Pancreas (tissue), 10 donors: ENCODE data around the gene MOV10L1. TPM values are rescaled to one million over a fixed set of nuclear protein-coding genes. Genes with fewer than 3 reads are reported as not detected.

Experiments used
- ATAC-seq, 4 donors: fragments of 200-7000 bp; cut with Tn5 transposase; one replicate each; pipeline versions ENCODE4 v1.8.0 to v1.9.1; 2020; ENCODE audit warnings: mild to moderate bottlenecking in 4 of 4, moderate library complexity in 4 of 4
- DNase-seq, 6 donors: peaks; one replicate each; pipeline ENCODE4 v3.0.0-alpha.2; 2020
- FAIRE-seq: peaks from 2 replicates; lab custom pipeline; 2012; peaks lifted over from hg19 to GRCh38; lab: Jason Lieb, UNC
- H3K27ac ChIP-seq, 4 donors: fragments of 200-600 bp; sonication (generic); 1 replicate in 3 of 4; 2 replicates in 1 of 4; pipeline versions ENCODE4 v1.5.0 to v1.8.0; 2020
- H3K27me3 ChIP-seq, 4 donors: fragments of 200-600 bp; one replicate each; pipeline ENCODE4 v1.8.0; 2021
- H3K36me3 ChIP-seq, 3 donors: fragments of 200-600 bp; sonication (generic) in 1 of 3; one replicate each; pipeline versions ENCODE4 v1.5.0 to v1.8.0; 2020 to 2021
- H3K4me1 ChIP-seq, 3 donors: fragments of 200-600 bp; one replicate each; pipeline ENCODE4 v1.8.0; 2021
- H3K4me3 ChIP-seq, 4 donors: fragments of 200-600 bp; sonication (generic) in 2 of 4; one replicate each; pipeline versions ENCODE4 v1.5.0 to v1.8.0; 2020 to 2021
- H3K9me3 ChIP-seq, 4 donors: fragments of 200-600 bp; one replicate each; pipeline ENCODE4 v1.8.0; 2021
- WGBS, 2 donors: extraction: QIAGEN DNeasy Blood & Tissue Kit; methylation state at CpG; one replicate each; pipeline ENCODE4 v1.1.7; 2013; 5-methylcytosine and 5-hydroxymethylcytosine counted together
- intact Hi-C, 3 donors: fragments of 100-400 bp; cut with DNase I; formaldehyde crosslinking; loops; one replicate each; pipeline versions ENCODE4 v1.11.1 to v1.14.2; 2022
- polyA plus RNA-seq, 2 donors: library from polyadenylated mRNA; stranded (reverse); fragments of 200-250 nt; gene quantifications; one replicate each; pipeline ENCODE4 v1.2.3, GENCODE V29; 2013
- total RNA-seq, 6 donors: library from RNA; stranded (reverse); fragmentation: NEBNext Ultra II Directional in 4 of 6; extraction: Animal tissue kit (Norgen Biotek cat#: 25700) in 4 of 6; gene quantifications; one replicate each; pipeline versions ENCODE4 v1.2.1 to v1.2.4, GENCODE V29; 2021 to 2023
- TF ChIP-seq, protein P1 (sequence below), 4 donors: fragments of 200-600 bp; sonication (generic) in 3 of 4; IDR thresholded peaks; one replicate each; pipeline versions ENCODE4 v1.5.0 to v1.8.0; 2021; ENCODE audit warnings: antibody characterized with exemption in 4 of 4
- donor health status: healthy with polysubstance abuse.
- donor health status: DM: no; HTN: no; CAD: no; lungs with moderate emphysema.
- donor health status: DM: no; HTN: no; CAD: no.
- donor health status: control.
- donor health status: control.
- donor health status: Bipolar disorder and iron deficiency.
- donor health status: DM: yes; HTN: yes; CAD: no.
- donor health status: DM: no; HTN: no; CAD: no.
- donor health status: DM: no; HTN: no; CAD: no.
- donor health status: DM: yes; HTN: yes; CAD: no.

MOV10L1 gene
- total and polyA plus RNA-seq, 8 donors, result 0.09 to 1.9 (median 0.26) TPM; not detected in 1

DNA sequence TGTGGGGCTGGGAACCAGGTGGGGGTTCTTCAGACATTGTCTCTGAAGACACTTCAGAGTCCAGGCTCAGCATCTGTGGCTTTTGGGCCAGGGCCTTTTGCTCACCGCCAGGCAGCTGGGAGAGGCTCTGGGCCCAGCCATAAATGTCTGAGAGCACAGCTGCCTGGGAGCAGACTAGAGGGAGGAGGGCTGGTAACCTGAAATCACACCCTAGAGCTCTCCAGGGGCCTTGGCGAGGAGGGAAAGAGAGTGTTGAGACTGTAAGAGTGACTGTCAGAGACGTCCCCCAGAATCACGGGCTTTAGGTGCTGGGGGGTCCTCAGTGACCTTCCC, 100.0 kb downstream of the MOV10L1 start:
- peaks cover 0 to 7% (median 0%) of the 10 kb centered on the region in 3 donors for H3K36me3 ChIP-seq
- peak overlapping the region; percentile 80 to 82 (median 80) for H3K27ac ChIP-seq
- H3K4me3 ChIP-seq, result peak overlapping the region in 2 of 4 donors; percentile 48
- intact Hi-C loops, result no loop called here
- TF ChIP-seq, protein P1, sequence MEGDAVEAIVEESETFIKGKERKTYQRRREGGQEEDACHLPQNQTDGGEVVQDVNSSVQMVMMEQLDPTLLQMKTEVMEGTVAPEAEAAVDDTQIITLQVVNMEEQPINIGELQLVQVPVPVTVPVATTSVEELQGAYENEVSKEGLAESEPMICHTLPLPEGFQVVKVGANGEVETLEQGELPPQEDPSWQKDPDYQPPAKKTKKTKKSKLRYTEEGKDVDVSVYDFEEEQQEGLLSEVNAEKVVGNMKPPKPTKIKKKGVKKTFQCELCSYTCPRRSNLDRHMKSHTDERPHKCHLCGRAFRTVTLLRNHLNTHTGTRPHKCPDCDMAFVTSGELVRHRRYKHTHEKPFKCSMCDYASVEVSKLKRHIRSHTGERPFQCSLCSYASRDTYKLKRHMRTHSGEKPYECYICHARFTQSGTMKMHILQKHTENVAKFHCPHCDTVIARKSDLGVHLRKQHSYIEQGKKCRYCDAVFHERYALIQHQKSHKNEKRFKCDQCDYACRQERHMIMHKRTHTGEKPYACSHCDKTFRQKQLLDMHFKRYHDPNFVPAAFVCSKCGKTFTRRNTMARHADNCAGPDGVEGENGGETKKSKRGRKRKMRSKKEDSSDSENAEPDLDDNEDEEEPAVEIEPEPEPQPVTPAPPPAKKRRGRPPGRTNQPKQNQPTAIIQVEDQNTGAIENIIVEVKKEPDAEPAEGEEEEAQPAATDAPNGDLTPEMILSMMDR (IDR thresholded peaks at IDR 0.05), result no peak
- no peaks in the 10 kb centered on the region for H3K9me3 ChIP-seq
- FAIRE-seq (no peak), DNase-seq (peak in 2 of 6 donors; percentile 50 to 74), ATAC-seq (peak in 3 of 4 donors; percentile 1 to 8 (median 2))
- WGBS, 2 donors, result 16 to 17% methylated on average over 4 of the region's 4 CpGs
- peaks cover 25 to 30% (median 26%) of the 10 kb centered on the region in 3 donors for H3K4me1 ChIP-seq
- H3K27me3 ChIP-seq, result no peaks in the 10 kb centered on the region

DNA sequence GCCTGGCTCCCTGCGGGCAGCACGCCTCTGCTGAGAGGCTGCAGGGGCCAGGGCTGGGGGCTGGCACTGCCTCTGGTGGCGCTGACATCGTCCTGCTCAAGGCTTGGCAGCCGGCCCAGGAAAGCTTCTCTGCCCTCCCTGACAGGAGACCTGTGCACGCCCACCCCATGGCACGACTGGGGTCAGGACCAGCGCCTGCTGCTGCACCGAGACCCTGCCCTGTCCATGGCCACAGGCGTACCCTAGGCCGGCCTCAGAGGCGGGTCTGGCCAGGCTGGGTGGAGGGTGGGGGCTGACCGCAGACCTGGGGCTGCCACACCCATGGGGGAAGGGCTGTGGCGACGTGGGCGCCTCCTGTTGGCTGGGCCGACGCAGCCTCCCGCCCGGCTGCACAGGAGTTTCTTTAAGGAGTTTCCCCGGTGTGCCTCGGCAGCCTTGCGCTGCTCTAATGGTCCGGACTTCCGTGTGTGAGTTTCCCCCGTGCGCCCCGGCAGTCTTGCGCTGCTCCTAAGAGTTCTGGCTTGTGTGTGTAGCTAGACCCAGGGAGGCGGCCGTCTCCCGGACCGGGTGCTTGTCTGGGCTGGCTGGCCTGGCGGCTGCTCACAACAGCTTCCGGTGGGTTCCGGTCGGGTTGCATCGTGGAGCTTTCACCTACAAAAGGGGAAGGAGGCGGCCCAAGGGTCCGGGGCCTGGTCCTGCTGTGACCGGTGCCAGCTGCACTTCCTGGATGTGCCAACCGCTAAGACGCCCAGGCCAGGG, 100.6 kb downstream of the MOV10L1 start:
- DNase-seq, result peak; percentile 80 to 95 (median 84)
- intact Hi-C loops, result no loop called here
- peaks cover 0 to 7% (median 0%) of the 10 kb centered on the region in 3 donors for H3K36me3 ChIP-seq
- ATAC-seq, result peak; percentile 59 to 71 (median 65)
- TF ChIP-seq, protein P1 (IDR thresholded peaks at IDR 0.05), result no peak
- H3K27me3 ChIP-seq, result no peaks in the 10 kb centered on the region
- WGBS, 2 donors, result 3 to 4% methylated on average over 43 of the region's 43 CpGs
- H3K27ac ChIP-seq, result peak overlapping the region; percentile 80 to 82 (median 80)
- H3K4me3 ChIP-seq, result peak overlapping the region; percentile 9 to 48 (median 40)
- FAIRE-seq, result no peak
- peaks cover 25 to 30% (median 26%) of the 10 kb centered on the region in 3 donors for H3K4me1 ChIP-seq
- no peaks in the 10 kb centered on the region for H3K9me3 ChIP-seq

- H3K4me1 ChIP-seq, result peaks cover 25 to 30% (median 26%) of the 10 kb centered on the region in 3 donors
- intact Hi-C loops, result no loop called here
- H3K4me3 ChIP-seq, result peak overlapping the region; percentile 9 to 48 (median 40)
- H3K27me3 ChIP-seq, result no peaks in the 10 kb centered on the region
- peaks cover 0 to 11% (median 0%) of the 10 kb centered on the region in 3 donors for H3K36me3 ChIP-seq
- H3K27ac ChIP-seq, result peak overlapping the region; percentile 80 to 82 (median 80)
- FAIRE-seq (no peak), ATAC-seq (peak in 2 of 4 donors; percentile 0 to 4), DNase-seq (peak in 4 of 6 donors; percentile 56 to 73 (median 57))
- WGBS, 2 donors, result 35 to 44% methylated on average over 18 of the region's 18 CpGs
- TF ChIP-seq, protein P1 (IDR thresholded peaks at IDR 0.05), result no peak
- no peaks in the 10 kb centered on the region for H3K9me3 ChIP-seq
Observed at GRCh38 chr22:50190941-50191741, 101.3 kb downstream of the MOV10L1 start.

DNA sequence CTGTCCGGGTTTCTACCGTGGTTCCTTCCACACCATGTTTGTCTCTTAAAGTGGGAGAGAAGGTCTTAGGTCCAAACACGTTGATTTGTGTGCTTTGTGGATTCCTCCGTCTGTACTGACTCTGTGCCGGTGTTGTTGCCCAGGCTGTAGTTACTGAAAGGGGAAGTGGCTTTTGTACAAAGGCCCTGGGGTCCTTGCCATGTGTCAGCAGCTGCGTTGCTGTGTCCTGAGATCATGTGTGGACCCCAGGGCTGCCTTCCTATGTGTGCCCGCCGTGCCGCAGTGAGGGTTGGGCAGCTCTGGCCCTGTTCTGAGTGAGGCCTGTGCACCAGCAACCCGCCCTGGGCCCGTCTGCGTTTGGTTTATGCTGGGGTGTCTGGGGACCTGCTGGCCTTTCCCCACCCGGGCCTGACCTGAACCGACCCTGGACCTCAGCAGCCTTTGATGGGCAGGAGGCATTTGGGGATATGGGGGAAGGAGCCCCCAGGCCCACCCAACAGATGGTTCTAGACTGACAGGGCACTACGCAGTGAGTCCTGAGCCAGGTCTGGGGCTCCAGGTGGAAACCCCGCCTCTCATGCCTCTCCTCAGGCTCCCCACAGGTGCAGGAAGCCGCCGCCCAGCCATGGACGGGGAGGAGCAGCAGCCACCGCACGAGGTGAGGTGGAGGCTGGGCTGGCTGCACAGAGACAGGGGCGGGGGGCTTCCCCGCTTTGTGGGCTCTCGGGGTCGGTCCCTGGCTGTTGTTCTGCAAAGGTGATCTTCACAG, 102.8 kb downstream of the MOV10L1 start:
- no peak overlapping the region for H3K4me3 ChIP-seq
- no peaks in the 10 kb centered on the region for H3K27me3 ChIP-seq
- TF ChIP-seq, protein P1 (IDR thresholded peaks at IDR 0.05), result no peak
- H3K9me3 ChIP-seq, result no peaks in the 10 kb centered on the region
- no peak for FAIRE-seq
- ATAC-seq, result peak in 2 of 4 donors; percentile 8 to 34
- DNase-seq, result peak in 4 of 6 donors; percentile 47 to 80 (median 66)
- WGBS, 2 donors, result 36 to 59% methylated on average over 22 to 25 of the region's 25 CpGs
- peaks cover 22 to 25% (median 23%) of the 10 kb centered on the region in 3 donors for H3K4me1 ChIP-seq
- peak overlapping the region; percentile 4 to 82 (median 61) for H3K27ac ChIP-seq
- intact Hi-C loops, result no loop called here
- peaks cover 0 to 21% (median 0%) of the 10 kb centered on the region in 3 donors for H3K36me3 ChIP-seq
